LHCN-M2 (cell line): ENCODE measurements around the gene COL18A1. TPM values are rescaled to one million over a fixed set of nuclear protein-coding genes. Genes with fewer than 3 reads are reported as not detected.
"Not testable (repeated sequence)": the region's sequence is repeated elsewhere in the genome, so short reads cannot be mapped to it uniquely, and the experiment has no call there.

Source experiments
- DNase-seq: peaks from one replicate; pipeline ENCODE4 v3.0.0-alpha.2; 2012; ENCODE audit warnings: low read depth
- total RNA-seq: library from RNA; depleted of rRNA; stranded (reverse); fragments of >200 nt; gene quantifications from 2 replicates; pipeline ENCODE4 v1.2.3, GENCODE V29; 2014; rRNA removed

The COL18A1 gene
- total RNA-seq, 1 experiment from 2014 or later: 54.2 TPM

- no peak for DNase-seq
Observed at GRCh38 chr21:45556302-45556644, 151.3 kb downstream of the COL18A1 start.

- no peak for DNase-seq
Observed at GRCh38 chr21:45556645-45557615, 152.0 kb downstream of the COL18A1 start.

GRCh38 chr21:45557616-45558043, 152.7 kb downstream of the COL18A1 start:
- DNase-seq: no peak

- DNase-seq: no peak
Observed at GRCh38 chr21:45558044-45558721, 153.2 kb downstream of the COL18A1 start.

- DNase-seq: no peak
Observed at GRCh38 chr21:45559216-45560105, 154.5 kb downstream of the COL18A1 start.

- no peak for DNase-seq
Observed at GRCh38 chr21:45560106-45561021, 155.4 kb downstream of the COL18A1 start.

GRCh38 chr21:45561241-45561640, 156.3 kb downstream of the COL18A1 start:
- DNase-seq: not testable (repeated sequence)

GRCh38 chr21:45562402-45562801, 157.4 kb downstream of the COL18A1 start:
- no peak for DNase-seq

GRCh38 chr21:45562965-45563364, 158.0 kb downstream of the COL18A1 start:
- DNase-seq: no peak

Other genes with a start within 250 kb of the COL18A1 start
- gene POFUT2, start 117.3 kb upstream of the COL18A1 start, total RNA-seq: 25.5 and 31.3 TPM in 2 replicates
- 21.0 and 21.8 TPM in 2 replicates for gene SLC19A1, start 137.3 kb downstream of the COL18A1 start, total RNA-seq
- gene PCBP3, start 238.6 kb downstream of the COL18A1 start, total RNA-seq: 2.8 and 3.8 TPM in 2 replicates